WTC11 (cell line): ENCODE data around the gene GALNT2. TPM values are rescaled to one million over a fixed set of nuclear protein-coding genes. Genes with fewer than 3 reads are reported as not detected.

ENCODE experiments used
- ATAC-seq: fragments of 200-7000 bp; cut with Tn5 transposase; 2 replicates; pipeline ENCODE4 v1.10.0; 2021; ENCODE audit warnings: mild to moderate bottlenecking, moderate library complexity
- CTCF ChIA-PET: fragments of 300-600 bp; sonication (Branson Sonifier 250); formaldehyde crosslinking; loops from one replicate; lab custom pipeline; 2021; ENCODE audit warnings: antibody characterized with exemption; lab: Charles Lee
- POLR2A ChIA-PET: fragments of 350-600 bp; sonication (Branson Sonifier 250); formaldehyde crosslinking; loops from one replicate; lab custom pipeline; 2021; ENCODE audit warnings: antibody characterized with exemption; lab: Charles Lee
- DNase-seq: peaks from one replicate; pipeline ENCODE4 v3.0.0; 2021; ENCODE audit warnings: low spot score
- H3K27ac Mint-ChIP-seq: 2 replicates; pipeline ENCODE4 v1.8.0; 2021; ENCODE audit warnings: mixed read lengths
- H3K27me3 Mint-ChIP-seq: 2 replicates; pipeline ENCODE4 v1.8.0; 2021; ENCODE audit warnings: low read depth, mild to moderate bottlenecking, moderate library complexity, mixed read lengths
- H3K36me3 Mint-ChIP-seq: 2 replicates; pipeline ENCODE4 v1.8.0; 2021; ENCODE audit warnings: mixed read lengths
- H3K4me1 Mint-ChIP-seq: 2 replicates; pipeline ENCODE4 v1.8.0; 2022; ENCODE audit warnings: mixed read lengths
- H3K4me3 Mint-ChIP-seq: 2 replicates; pipeline ENCODE4 v1.8.0; 2021; ENCODE audit warnings: mild to moderate bottlenecking, moderate library complexity, mixed read lengths
- H3K9me3 Mint-ChIP-seq: 2 replicates; pipeline ENCODE4 v1.8.0; 2021; ENCODE audit warnings: mixed read lengths
- CBFB ChIP-seq: sonication (generic); formaldehyde crosslinking; IDR thresholded peaks from 2 replicates; pipeline ENCODE4 v1.8.1; 2022; ENCODE audit warnings: mild to moderate bottlenecking, low read depth, missing genetic modification reagents
- CREB1 ChIP-seq: sonication (generic); formaldehyde crosslinking; IDR thresholded peaks from 2 replicates; pipeline ENCODE4 v1.8.0; 2023; ENCODE audit warnings: mild to moderate bottlenecking, missing genetic modification reagents
- E2F5 ChIP-seq: sonication (generic); formaldehyde crosslinking; IDR thresholded peaks from 2 replicates; pipeline ENCODE4 v1.8.1; 2022; ENCODE audit warnings: mild to moderate bottlenecking, moderate library complexity, missing genetic modification reagents
- ETV6 ChIP-seq: sonication (generic); formaldehyde crosslinking; IDR thresholded peaks from 2 replicates; pipeline ENCODE4 v1.8.1; 2022; ENCODE audit warnings: mild to moderate bottlenecking, missing genetic modification reagents
- GRHL2 ChIP-seq: fragments of 250-450 bp; sonication (Bioruptor Pico); IDR thresholded peaks from 2 replicates; pipeline ENCODE4 v1.8.0; 2022; ENCODE audit warnings: mild to moderate bottlenecking, moderate library complexity; ENCODE audit not compliant: insufficient replicate concordance, severe bottlenecking
- JAZF1 ChIP-seq: fragments of 250-450 bp; sonication (Bioruptor Pico); IDR thresholded peaks from 2 replicates; pipeline ENCODE4 v1.9.0; 2021; ENCODE audit warnings: moderate library complexity, mild to moderate bottlenecking, inconsistent platforms
- NFE2L1 ChIP-seq: sonication (generic); formaldehyde crosslinking; IDR thresholded peaks from 2 replicates; pipeline ENCODE4 v1.8.1; 2023; ENCODE audit warnings: missing genetic modification reagents
- NFYB ChIP-seq: sonication (generic); formaldehyde crosslinking; conservative IDR thresholded peaks from 2 replicates; pipeline ENCODE4 v1.8.0; 2022; ENCODE audit warnings: low read depth, missing genetic modification reagents
- USF1 ChIP-seq: sonication (generic); formaldehyde crosslinking; IDR thresholded peaks from 2 replicates; pipeline ENCODE4 v1.8.0; 2022; ENCODE audit warnings: mild to moderate bottlenecking, missing genetic modification reagents
- USF2 ChIP-seq: sonication (generic); formaldehyde crosslinking; IDR thresholded peaks from 2 replicates; pipeline ENCODE4 v1.8.1; 2023; ENCODE audit warnings: mild to moderate bottlenecking, missing genetic modification reagents, moderate library complexity
- ZBTB21 ChIP-seq: sonication (generic); formaldehyde crosslinking; IDR thresholded peaks from 2 replicates; pipeline ENCODE4 v1.8.1; 2023; ENCODE audit warnings: mild to moderate bottlenecking, missing genetic modification reagents, borderline replicate concordance
- ZNF263 ChIP-seq: sonication (generic); formaldehyde crosslinking; IDR thresholded peaks from 2 replicates; pipeline ENCODE4 v1.8.1; 2022; ENCODE audit warnings: low read depth, mild to moderate bottlenecking, moderate library complexity, missing genetic modification reagents
- ZSCAN18 ChIP-seq: fragments of 250-450 bp; sonication (Bioruptor Pico); IDR thresholded peaks from 2 replicates; pipeline ENCODE4 v2.1.2; 2022; ENCODE audit warnings: mild to moderate bottlenecking, moderate library complexity
- total RNA-seq: library from RNA; stranded (reverse); gene quantifications from 3 replicates; pipeline ENCODE4 v1.2.3, GENCODE V29; 2021
- TF ChIP-seq, protein P1 (sequence below): sonication (generic); formaldehyde crosslinking; IDR thresholded peaks from 2 replicates; pipeline ENCODE4 v1.8.1; 2023; ENCODE audit warnings: mild to moderate bottlenecking, missing genetic modification reagents, borderline replicate concordance

The GALNT2 gene
- total RNA-seq, 1 experiment from 2014 or later = 74.8 TPM

DNA sequence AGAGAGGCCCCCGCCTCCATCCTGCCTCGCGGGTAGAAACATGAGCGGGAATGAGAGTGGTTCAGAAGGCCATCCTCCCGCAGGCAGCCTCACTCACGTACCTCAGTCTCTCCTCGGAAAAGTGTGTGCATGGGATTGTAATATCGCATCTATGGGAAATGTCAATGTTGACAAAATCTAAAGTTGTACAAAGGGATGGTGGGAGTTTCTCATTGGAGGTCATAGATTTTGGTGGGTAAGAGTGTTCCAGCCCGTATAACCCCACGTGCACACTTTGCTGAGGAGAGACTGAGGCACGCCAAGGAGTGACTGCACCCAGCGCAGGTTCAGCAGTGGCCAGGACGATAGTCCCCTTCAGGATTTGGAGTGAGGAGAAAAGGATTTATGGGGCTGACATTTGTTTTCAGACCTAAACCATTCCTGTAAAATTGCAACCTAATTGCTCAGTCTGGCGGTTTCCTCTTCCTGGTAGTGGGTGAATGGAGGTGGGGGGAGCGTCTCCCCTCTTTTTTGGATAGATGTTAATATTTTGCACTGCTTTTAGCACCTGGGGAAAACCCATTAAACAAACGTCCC is 59.6 kb downstream of the GALNT2 start (continued):
- TF ChIP-seq ZSCAN18 (CRISPR knock-in tag) = no peak
- no peak for TF ChIP-seq CREB1
- no peak for TF ChIP-seq ZBTB21 (CRISPR knock-in tag)
- TF ChIP-seq, protein P1, sequence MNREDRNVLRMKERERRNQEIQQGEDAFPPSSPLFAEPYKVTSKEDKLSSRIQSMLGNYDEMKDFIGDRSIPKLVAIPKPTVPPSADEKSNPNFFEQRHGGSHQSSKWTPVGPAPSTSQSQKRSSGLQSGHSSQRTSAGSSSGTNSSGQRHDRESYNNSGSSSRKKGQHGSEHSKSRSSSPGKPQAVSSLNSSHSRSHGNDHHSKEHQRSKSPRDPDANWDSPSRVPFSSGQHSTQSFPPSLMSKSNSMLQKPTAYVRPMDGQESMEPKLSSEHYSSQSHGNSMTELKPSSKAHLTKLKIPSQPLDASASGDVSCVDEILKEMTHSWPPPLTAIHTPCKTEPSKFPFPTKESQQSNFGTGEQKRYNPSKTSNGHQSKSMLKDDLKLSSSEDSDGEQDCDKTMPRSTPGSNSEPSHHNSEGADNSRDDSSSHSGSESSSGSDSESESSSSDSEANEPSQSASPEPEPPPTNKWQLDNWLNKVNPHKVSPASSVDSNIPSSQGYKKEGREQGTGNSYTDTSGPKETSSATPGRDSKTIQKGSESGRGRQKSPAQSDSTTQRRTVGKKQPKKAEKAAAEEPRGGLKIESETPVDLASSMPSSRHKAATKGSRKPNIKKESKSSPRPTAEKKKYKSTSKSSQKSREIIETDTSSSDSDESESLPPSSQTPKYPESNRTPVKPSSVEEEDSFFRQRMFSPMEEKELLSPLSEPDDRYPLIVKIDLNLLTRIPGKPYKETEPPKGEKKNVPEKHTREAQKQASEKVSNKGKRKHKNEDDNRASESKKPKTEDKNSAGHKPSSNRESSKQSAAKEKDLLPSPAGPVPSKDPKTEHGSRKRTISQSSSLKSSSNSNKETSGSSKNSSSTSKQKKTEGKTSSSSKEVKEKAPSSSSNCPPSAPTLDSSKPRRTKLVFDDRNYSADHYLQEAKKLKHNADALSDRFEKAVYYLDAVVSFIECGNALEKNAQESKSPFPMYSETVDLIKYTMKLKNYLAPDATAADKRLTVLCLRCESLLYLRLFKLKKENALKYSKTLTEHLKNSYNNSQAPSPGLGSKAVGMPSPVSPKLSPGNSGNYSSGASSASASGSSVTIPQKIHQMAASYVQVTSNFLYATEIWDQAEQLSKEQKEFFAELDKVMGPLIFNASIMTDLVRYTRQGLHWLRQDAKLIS (CRISPR knock-in tag) = no peak

GRCh38 chr1:230127105-230128054 is 60.3 kb downstream of the GALNT2 start:
- CTCF ChIA-PET = interaction anchor here (1.5 kb wide), 1 partner anchor 154 kb away, joined by 4 read pairs; no protein-coding TSS in a partner anchor

DNA sequence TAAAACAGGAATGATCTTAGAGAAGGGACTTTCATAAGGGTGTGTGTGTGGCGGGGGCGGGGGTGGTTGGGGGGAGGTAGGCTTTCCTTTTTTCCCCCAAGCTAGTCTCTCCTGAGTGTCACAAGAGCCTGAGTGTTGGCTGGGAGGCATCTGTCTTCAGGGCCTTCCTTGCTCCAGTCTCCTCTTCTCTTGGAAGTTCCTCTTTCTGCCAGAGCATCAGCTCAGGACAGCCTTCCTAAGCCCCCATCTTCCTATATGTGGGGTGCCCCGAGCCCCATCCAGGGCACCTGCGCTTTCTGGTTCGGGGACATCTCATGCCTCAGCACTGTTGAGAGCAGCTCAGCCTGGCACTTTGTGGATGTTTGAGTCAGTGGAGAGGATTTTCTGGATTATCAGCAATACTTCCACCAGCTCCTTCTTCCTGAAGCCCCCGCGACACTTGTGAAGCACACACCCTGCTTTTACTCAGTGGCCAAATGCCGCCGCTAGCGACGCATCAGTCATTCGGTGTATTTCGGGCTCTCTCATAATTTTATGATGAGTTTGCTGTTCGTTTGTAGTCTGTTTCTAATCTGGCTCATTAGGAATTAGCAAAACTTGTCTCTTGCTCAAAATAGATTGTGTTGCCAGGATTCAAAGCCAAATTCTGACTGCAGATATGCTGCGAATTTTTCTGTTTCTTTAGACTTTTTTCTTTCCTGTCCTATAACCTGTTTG is 61.7 kb downstream of the GALNT2 start:
- Mint-ChIP-seq H3K9me3 (no peaks in the 10 kb centered on the region), H3K4me1 (peaks cover 49% of the 10 kb centered on the region), H3K27me3 (no peaks in the 10 kb centered on the region), H3K4me3 (no peak overlapping the region), H3K27ac (0 out of 2 replicates have a peak overlapping the region, but pooled peaks have one; percentile 54), H3K36me3 (no peaks in the 10 kb centered on the region)
- DNase-seq (no peak), ATAC-seq (no peak)
- ChIA-PET CTCF (interaction anchor here (1.3 to 1.5 kb wide), 3 partner anchors 8 to 156 kb away, joined by 3 to 4 read pairs (median 4); no protein-coding TSS in a partner anchor), POLR2A (no interaction called here)
- TF ChIP-seq CBFB (no peak), USF1 (CRISPR knock-in tag) (no peak), E2F5 (CRISPR knock-in tag) (no peak), ZNF263 (CRISPR knock-in tag) (no peak), NFE2L1 (CRISPR knock-in tag) (no peak), GRHL2 (CRISPR knock-in tag) (no peak), ETV6 (no peak)
- TF ChIP-seq, protein P1 (CRISPR knock-in tag) = no peak

More at GRCh38 chr1:230127105-230128054, 60.3 kb downstream of the GALNT2 start:
- Mint-ChIP-seq H3K9me3 (no peaks in the 10 kb centered on the region), H3K27me3 (no peaks in the 10 kb centered on the region), H3K36me3 (no peaks in the 10 kb centered on the region)
- peak; percentile 80 for ATAC-seq
- POLR2A ChIA-PET = no interaction called here
- TF ChIP-seq JAZF1 (CRISPR knock-in tag) (no peak), USF1 (CRISPR knock-in tag) (peak; percentile 60; the same call in 1 of the 2 replicates), USF2 (peak; percentile 77), NFYB (CRISPR knock-in tag) (no peak)
- TF ChIP-seq, all 79 proteins: peak for 2
- H3K27ac Mint-ChIP-seq = peak overlapping the region; percentile 29; the same call in 1 of the 2 replicates
- no peak for DNase-seq
- H3K4me3 Mint-ChIP-seq = no peak overlapping the region
- peaks cover 49% of the 10 kb centered on the region for H3K4me1 Mint-ChIP-seq
